ENCODE data around the gene DESI1.
"Not testable (repeated sequence)": the region's sequence is repeated elsewhere in the genome, so short reads cannot be mapped to it uniquely, and the experiment has no call there.

DESI1 gene

DNA sequence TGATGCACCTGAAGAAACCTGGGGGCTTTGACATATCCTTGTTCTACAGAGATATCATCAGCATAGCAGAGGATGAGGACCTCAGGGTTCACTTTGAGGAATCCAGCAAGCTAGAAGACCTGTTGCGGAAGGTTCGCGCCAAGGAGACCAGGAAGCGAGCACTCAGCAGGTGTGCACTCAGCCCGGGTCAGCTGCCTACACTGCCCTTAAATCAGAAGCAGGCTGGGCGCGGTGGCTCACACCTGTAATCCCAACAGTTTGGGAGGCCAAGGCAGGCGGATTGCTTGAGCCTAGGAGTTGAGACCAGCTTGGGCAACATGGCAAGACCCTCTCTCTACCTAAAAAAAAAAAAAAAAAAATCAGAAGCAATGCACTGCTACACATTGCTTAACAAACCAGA, 16.8 kb upstream of the DESI1 start:
- not testable (repeated sequence) for H3K27ac ChIP-seq; DNase-seq (ENCODE audit: low read depth, low spot score)

DNA sequence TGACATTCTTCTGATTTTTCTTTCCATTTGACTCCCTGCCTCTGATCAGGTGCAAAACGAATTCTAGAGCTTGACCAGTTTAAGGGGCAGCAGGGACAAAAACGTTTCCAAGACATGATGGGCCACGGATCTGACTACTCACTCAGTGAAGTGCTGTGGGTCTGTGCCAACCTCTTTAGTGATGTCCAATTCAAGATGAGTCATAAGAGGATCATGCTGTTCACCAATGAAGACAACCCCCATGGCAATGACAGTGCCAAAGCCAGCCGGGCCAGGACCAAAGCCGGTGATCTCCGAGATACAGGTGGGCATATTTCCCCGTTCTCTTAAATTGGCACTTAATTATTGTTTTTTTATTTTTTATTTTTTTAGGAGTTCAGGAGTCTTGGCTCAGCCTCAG, 15.6 kb upstream of the DESI1 start:
- DNase-seq (ENCODE audit: low read depth, low spot score) = no peak
- H3K27ac ChIP-seq = peak overlapping the region; percentile 1

- not testable (repeated sequence) for DNase-seq (ENCODE audit: low read depth, low spot score); H3K27ac ChIP-seq
These were observed 13.8 kb upstream of the DESI1 start for GRCh38 chr22:41634610-41635009.

- not testable (repeated sequence) for DNase-seq (ENCODE audit: low read depth, low spot score); H3K27ac ChIP-seq
These were observed 10.8 kb upstream of the DESI1 start for GRCh38 chr22:41631615-41632014.

DNA sequence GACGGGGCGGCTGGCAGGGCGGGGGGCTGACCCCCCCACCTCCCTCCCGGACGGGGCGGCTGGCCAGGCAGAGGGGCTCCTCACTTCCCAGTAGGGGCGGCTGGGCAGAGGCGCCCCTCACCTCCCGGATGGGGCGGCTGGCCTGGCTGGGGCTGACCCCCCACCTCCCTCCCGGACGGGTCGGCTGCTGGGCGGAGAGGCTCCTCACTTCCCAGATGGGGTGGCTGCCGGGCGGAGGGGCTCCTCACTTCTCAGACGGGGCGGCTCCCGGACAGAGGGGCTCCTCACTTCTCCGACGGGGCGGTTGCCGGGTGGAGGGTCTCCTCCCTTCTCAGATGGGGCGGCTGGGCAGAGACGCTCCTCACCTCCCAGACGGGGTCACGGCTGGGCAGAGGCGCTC, 10.3 kb upstream of the DESI1 start:
- DNase-seq (ENCODE audit: low read depth, low spot score); H3K27ac ChIP-seq: not testable (repeated sequence)

GRCh38 chr22:41625577-41625976, 4.7 kb upstream of the DESI1 start:
- no peak overlapping the region for H3K27ac ChIP-seq

DNA sequence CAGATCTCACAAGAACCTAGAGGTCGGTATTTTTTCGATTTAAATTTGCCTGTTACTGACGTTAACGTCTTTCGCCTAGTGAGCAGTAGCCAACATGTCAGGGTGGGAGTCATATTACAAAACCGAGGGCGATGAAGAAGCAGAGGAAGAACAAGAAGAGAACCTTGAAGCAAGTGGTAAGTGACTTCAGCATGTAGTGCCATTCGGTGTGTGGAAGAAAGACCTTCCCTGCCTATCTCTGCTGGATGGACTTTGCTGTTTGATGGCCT, 1.0 kb upstream of the DESI1 start:
- peak overlapping the region; percentile 82 for H3K27ac ChIP-seq
- DNase-seq (ENCODE audit: low read depth, low spot score) = no peak

More at GRCh38 chr22:41625577-41625976, 4.7 kb upstream of the DESI1 start:
- DNase-seq (ENCODE audit: low read depth, low spot score) = no peak

GRCh38 chr22:41621099-41621910, 462 bp upstream of the DESI1 start, which contains the start of gene XRCC6:
Gene XRCC6, plus strand, starts transcription at chr22:41621295. Its CDS starts 710 bp downstream, at chr22:41622005.
- H3K27ac ChIP-seq = peak within 1 kb of the TSS; percentile 82
- DNase-seq (ENCODE audit: low read depth, low spot score) = peak; percentile 97

DNA sequence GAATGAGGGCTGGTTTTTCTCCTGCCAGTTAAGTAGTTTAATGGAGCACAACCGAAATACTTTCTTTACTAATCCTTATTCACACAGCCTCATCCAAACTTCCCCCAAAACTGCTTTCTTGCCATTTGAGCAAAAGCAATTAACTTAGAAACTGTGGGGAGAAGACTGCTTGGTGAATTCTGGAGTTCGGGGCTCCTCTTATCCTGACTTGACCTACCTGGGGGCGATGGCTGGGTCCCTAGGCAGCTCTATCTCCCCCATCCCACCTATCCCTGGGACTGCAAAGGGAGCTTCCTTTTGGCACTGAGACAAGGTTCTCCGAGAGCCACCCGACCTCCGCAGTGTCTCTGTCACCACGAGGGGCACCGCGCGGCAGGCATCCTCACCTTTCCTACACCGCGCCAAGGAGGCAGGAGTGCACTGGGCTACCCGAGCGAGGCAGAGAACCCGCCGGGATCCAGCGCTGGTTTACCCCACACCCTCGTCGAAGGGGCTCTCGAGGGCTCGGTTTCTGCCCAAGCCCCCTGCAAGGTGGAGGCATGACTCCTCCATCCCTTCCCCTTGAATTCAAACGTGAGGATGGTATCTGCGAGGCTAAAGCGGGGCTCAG, 759 bp downstream of the DESI1 start:
- DNase-seq (ENCODE audit: low read depth, low spot score) = no peak
- H3K27ac ChIP-seq = peak overlapping the region; percentile 82

- no peak overlapping the region for H3K27ac ChIP-seq
These were observed 7.4 kb downstream of the DESI1 start for GRCh38 chr22:41613456-41613855.

DNA sequence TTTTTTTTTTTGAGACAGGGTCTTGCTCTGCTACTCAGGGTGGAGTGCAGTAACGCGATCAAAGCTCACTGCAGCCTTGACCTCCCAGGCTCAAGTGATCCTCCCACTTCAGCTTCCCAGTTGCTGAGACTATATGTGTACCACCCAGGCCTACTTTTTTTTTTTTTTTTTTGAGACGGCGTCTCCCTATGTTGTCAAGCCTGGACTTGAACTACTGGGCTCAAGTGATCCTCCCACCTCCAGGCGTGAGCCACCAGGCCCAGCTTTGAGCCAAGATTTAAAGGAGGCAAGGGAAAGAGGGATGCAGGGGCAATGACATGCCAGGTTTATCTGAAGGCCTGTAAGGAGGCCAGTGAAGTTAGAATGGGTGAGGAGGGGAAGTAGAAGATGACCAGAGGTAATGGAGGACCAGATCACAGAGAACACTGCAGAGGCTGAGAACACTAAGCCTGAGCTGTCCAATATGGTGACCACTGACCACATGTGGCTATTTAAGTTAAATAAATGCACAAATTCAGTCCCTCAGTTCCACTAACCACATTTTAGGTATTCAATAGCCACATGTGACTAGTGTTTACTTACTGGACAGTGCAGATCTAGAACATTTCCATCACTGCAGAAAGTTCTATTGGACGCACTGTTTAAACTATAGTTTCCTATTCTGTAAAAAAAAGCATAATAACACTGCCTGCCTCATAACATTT, 8.1 kb downstream of the DESI1 start:
- DNase-seq (ENCODE audit: low read depth, low spot score) = no peak
- H3K27ac ChIP-seq = no peak overlapping the region

More at GRCh38 chr22:41613456-41613855, 7.4 kb downstream of the DESI1 start:
- no peak for DNase-seq (ENCODE audit: low read depth, low spot score)

GRCh38 chr22:41608386-41608785, 12.5 kb downstream of the DESI1 start:
- no peak for DNase-seq (ENCODE audit: low read depth, low spot score)
- H3K27ac ChIP-seq = no peak overlapping the region

GRCh38 chr22:41603873-41604332, 16.9 kb downstream of the DESI1 start:
- DNase-seq (ENCODE audit: low read depth, low spot score) = no peak
- H3K27ac ChIP-seq = no peak overlapping the region

GRCh38 chr22:41600976-41601375, 19.9 kb downstream of the DESI1 start:
- DNase-seq (ENCODE audit: low read depth, low spot score) = no peak

DNA sequence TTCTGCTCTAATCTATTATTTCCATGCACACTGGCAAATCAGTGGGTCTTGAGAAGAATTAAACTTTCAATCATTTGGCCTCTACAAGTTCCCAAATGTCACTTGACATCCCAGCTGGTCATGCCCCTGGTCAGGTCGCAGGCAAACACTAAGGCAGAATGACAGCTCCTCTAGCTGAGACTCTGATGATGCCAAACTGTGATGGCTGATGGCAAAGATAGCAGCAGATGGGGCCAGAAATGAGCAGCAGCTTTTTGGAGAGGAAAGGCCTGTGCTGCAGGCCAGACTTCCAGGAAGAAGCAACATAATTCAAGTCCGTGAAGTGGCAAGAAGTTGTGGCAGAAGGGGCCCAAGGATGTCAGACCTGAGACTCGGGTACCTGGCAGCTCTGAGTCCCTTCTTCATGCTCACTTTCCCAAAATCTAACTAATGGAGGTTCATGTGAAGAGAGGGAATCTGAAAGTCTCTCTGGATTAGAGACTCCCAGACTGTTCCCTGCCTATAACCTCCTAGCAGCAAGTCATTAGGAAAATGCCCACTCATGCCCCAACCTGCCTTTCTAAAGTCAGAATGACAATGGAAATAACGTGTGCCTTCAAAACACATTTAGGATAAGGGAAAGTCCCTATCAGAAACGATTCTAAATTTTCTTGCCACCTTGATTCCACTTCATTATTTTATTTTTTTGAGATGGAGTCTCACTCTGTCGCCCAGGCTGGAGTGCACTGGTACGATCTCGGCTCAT, 21.8 kb downstream of the DESI1 start:
- no peak for DNase-seq (ENCODE audit: low read depth, low spot score)
- peak overlapping the region; percentile 91 for H3K27ac ChIP-seq

More at GRCh38 chr22:41600976-41601375, 19.9 kb downstream of the DESI1 start:
- H3K27ac ChIP-seq = no peak overlapping the region

DNA sequence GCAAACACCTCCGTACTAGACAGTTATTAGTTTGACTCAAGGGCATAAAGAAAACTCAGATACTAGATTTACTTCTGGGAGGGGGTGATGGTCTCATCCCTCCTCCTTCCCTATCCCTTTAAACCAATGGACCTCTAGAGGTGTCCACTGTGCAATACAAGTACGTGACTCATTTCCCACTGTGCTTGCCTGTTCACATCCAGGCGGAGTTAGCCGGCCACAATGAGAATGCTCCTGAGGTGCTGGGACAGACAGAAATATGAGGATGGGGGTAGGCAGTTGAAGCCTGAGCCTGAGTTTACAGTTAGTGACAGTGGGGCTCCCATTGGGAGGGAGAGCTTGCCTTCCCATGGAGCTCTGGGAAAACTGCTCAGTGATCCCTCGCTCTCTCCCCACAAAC, 22.8 kb downstream of the DESI1 start:
- DNase-seq (ENCODE audit: low read depth, low spot score) = peak; percentile 72
- peak overlapping the region; percentile 91 for H3K27ac ChIP-seq

- DNase-seq (ENCODE audit: low read depth, low spot score) = no peak
- peak overlapping the region; percentile 91 for H3K27ac ChIP-seq
These were observed 23.2 kb downstream of the DESI1 start for GRCh38 chr22:41597635-41597953.

DNA sequence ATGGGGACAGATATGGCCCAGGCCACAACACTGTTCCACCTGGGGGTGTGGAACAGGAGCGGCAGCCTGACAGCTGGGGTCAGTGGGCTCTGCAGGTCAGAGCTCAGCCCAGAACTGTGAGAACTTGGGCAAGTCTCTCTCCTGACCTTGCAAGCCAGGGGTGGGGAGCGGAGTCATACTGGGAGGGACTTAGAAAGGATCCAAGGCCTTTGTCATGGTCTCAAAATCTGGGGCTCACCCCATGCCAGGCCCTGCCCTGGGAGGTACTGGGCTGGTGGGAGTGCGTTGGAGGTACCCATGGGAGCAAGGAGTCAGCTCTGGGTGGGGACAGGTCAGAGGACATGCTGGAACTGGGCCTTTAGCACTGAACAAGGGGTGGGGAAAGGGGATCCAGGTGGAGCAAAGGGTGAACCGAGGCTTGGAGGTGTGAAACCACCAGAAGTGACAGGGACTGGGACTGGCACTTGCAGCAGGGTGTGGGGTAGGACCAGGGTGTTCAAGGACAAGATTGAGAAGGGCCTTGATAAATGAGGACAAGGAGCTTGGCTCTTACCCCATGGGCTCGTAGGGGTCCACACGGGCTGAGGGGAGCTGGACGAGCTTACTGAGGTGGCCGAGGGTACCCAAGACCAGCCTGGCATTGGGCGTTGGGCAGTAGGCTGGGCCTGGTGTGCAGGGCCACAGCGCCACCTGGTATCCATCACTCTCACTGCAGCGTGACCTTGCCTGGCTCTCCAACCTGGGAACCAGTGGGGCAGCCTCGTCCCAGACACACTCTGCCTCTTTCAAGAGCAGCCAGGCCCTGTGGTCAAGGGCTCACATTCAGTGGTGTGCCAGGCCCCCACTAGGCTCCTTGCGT, 23.8 kb downstream of the DESI1 start:
- peak overlapping the region; percentile 91 for H3K27ac ChIP-seq
- no peak for DNase-seq (ENCODE audit: low read depth, low spot score)

DNA sequence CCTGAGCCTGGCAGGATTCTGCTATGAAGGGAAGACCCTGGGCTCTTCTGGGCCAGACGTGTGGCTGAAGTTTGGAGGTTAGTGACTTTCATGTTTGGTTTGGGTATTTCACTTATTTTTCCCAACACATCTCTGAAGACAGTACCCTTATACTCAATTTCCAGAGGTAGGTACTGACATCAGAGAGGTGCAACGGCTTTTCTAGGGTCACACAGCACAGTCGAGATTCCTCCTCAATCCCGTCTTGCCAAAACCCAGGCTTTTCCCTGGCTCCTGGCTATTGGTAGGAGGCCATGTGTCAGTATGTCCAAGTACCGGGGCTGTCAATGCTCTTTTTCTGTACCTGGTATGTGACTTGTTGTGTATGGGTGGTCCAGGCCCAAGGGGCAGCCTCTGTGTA, 25.1 kb downstream of the DESI1 start:
- DNase-seq (ENCODE audit: low read depth, low spot score) = no peak
- no peak overlapping the region for H3K27ac ChIP-seq
